ENCODE measurements around the gene MAPK12. TPM values are rescaled to one million over a fixed set of nuclear protein-coding genes. Genes with fewer than 3 reads are reported as not detected.

The MAPK12 gene
- total RNA-seq, result 50.7 and 59.1 TPM in 2 replicates

GRCh38 chr22:50261615-50262459, at the start of gene MAPK12:
TSS of gene MAPK12 (minus strand) at chr22:50261683. CDS start at chr22:50261509, 174 bp downstream.

DNA sequence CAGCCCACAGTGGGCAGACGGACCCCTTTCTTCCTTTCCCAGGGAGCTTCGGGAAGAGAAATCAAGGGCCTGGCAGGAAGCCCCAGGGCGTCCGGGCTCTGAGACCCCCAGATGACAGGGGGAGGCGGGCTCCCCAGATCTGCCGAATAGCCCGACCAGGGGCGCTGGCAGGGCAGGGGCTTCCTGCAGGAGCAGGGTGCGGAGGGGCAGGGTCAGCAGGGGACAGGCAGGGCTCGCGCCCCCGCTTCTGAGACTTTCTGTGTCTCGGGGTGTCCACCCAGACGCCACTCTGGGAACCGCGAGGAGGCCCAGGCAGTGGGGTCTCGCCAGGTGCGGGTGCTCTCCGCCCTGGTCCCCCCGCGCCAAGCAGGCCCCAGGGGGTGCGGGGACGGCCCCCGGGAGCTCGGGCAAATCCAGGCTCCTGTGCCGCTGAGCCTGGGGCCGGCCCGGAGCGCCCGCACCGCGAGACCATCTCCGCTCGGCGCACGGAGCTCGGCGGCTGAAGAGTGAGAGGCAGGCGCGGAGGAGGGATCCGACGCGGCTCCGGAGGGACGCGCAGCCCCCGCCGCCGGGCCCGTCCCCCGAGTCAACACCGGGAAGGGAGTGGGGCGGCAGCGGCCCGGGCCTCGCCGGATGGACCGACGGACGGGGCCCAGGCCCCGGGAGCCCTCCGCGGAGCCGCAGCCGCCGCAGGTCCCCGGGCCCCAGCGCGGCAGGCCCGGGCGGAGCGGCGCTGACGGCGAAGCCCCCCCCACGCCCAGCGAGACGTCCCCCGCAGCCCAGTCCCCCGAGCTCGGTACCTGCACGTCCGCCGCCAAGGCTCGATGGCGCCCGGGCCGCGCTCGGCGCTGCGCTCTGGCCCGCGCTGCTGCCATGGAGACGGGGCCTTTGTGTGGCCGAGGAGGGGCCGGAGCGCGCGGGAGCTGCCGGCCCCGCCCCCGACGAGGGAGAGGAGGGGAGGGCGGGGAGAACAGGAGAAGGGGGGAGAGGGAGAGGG, 45.6 kb upstream of the MAPK12 start, which contains the start of gene PLXNB2:
Gene PLXNB2 (minus strand): TSS at position 894 of the 997 bp plus-strand sequence. CDS start 17,062 bp downstream, outside the sequence.

DNA sequence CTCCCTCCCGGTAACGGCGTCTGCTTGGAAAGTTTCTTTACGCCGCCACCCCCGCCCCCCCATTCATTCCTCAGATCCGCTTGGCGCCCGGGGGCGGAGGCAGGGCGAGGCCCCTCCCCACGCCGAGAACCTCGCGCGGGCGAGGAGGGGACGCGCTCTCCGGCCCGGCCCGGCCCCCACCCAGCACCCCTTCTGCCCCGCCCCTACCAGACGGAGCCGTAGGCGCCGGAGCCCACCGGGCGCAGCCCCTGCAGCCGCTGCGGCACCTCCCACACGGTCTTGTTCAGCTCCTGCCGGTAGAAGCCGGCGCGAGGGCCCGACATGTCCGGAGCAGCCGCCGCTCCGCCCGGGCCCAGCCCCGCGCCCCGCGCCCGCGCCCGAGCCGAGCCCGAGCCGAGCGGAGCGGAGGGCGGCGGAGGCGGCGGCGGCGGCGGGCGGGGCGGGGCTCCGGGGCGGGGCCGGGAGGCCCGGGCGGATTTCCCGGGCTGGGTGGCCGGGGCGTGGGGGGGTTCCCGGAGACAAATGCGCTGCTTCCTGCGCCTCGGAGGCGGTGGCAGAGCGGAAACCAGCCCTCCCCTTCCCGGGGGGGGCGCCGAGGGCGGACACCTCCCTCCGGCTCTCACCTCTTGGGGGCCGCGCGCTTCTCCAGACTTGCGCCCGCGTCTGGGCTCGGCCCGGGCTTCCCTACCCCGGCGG, 8.6 kb upstream of the MAPK12 start, which contains the start of gene MAPK11:
Gene MAPK11 (minus strand): TSS at position 411 of the 696 bp plus-strand sequence. CDS start 88 bp downstream, at position 323.

GRCh38 chr22:50250555-50251476, 10.7 kb downstream of the MAPK12 start, which contains the start of gene HDAC10:
TSS of gene HDAC10 (minus strand) at chr22:50251265. CDS start at chr22:50251032, 233 bp downstream.

DNA sequence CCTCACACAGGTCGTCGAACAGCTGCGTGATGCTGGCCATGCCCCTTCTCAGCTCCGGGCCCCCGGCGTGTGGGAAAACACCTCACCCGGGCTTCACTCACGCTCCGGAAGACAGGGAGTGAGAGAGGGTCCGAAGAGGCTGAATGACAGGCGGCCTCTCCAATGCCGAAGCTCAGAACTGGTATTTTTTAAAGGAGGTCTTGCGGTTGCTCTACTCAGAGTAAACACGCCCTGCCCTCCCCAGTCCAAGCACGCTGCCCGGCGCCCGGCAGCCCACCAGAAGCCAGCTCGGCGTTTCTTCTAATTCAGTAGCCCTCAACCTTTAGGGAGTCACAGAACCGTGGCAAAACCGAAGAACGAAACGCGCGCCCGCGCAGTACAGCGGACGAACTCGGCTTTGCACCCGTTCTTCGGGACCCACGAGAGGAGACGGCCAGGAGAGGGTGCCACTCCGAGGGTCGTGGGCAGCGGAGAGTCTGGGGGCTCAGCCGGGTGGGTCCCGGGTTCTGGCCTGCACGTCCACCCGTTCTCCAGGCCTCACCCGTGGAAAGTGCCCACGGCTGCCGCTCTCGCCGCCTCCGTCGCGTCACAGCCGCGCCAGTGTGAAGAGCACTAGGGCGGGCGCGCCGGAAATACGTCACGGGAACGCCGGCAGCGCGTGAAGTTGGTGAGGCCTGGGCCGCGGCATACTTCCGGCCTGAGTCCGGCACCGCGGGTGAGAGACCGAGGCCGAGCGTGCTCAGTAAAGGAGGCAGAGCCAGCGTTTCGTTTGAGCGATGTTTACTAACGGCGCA, 16.9 kb downstream of the MAPK12 start, which contains the start of gene TUBGCP6:
Gene TUBGCP6 (minus strand): TSS at position 604 of the 794 bp plus-strand sequence. CDS start 564 bp downstream, at position 40.

Other genes starting within 250 kb of the MAPK12 start
- 0.15 TPM in 1 of 2 replicates, not detected in the other for gene IL17REL, start 248.9 kb downstream of the MAPK12 start, total RNA-seq
- not detected in 2 replicates for gene TTLL8, start 203.4 kb downstream of the MAPK12 start, total RNA-seq
- not detected in 2 replicates for gene MLC1, start 176.3 kb downstream of the MAPK12 start, total RNA-seq
- gene MOV10L1, start 171.7 kb downstream of the MAPK12 start, total RNA-seq, result 14.9 and 15.2 TPM in 2 replicates
- 0.15 and 0.65 TPM in 2 replicates for gene PANX2, start 91.0 kb downstream of the MAPK12 start, total RNA-seq
- gene TRABD, start 75.8 kb downstream of the MAPK12 start, total RNA-seq, result 26.9 and 36.7 TPM in 2 replicates
- gene SELENOO, start 60.7 kb downstream of the MAPK12 start, total RNA-seq, result 22.1 and 29.2 TPM in 2 replicates
- gene TUBGCP6, start 16.7 kb downstream of the MAPK12 start, total RNA-seq, result 25.0 and 26.1 TPM in 2 replicates
- gene HDAC10, start 10.4 kb downstream of the MAPK12 start, total RNA-seq, result 20.5 and 20.7 TPM in 2 replicates
- gene MAPK11, start 8.7 kb upstream of the MAPK12 start, total RNA-seq, result 10.5 and 17.9 TPM in 2 replicates
- gene PLXNB2, start 46.0 kb upstream of the MAPK12 start, total RNA-seq, result 44.5 and 45.5 TPM in 2 replicates
- 0.76 and 1.3 TPM in 2 replicates for gene DENND6B, start 65.3 kb upstream of the MAPK12 start, total RNA-seq
- gene PPP6R2, start 81.6 kb upstream of the MAPK12 start, total RNA-seq, result 44.5 and 58.5 TPM in 2 replicates
- 40.4 and 40.6 TPM in 2 replicates for gene SBF1, start 213.4 kb upstream of the MAPK12 start, total RNA-seq
- gene ADM2, start 219.9 kb upstream of the MAPK12 start, total RNA-seq, result 0.46 and 0.97 TPM in 2 replicates
- gene MIOX, start 225.2 kb upstream of the MAPK12 start, total RNA-seq, result not detected in 2 replicates
- gene LMF2, start 246.0 kb upstream of the MAPK12 start, total RNA-seq, result 21.8 and 22.2 TPM in 2 replicates
- gene NCAPH2, start 246.5 kb upstream of the MAPK12 start, total RNA-seq, result 27.6 and 43.0 TPM in 2 replicates

All from epithelial cell of umbilical artery (primary cell).